Measurements from ENCODE around the gene IFT88. TPM values are rescaled to one million over a fixed set of nuclear protein-coding genes. Genes with fewer than 3 reads are reported as not detected.
A peak's percentile ranks its signal among the peaks of the same experiment; 100 is the strongest.

The IFT88 gene
- total RNA-seq, 1 donor from 2014 or later: 13.6 TPM

- Histone ChIP-seq H3K27me3 (peaks cover 11% of the 10 kb centered on the region), H3K27ac (no peak overlapping the region), H3K36me3 (no peaks in the 10 kb centered on the region), H3K4me1 (peaks cover 10% of the 10 kb centered on the region), H3K4me3 (no peak overlapping the region), H3K9me3 (no peaks in the 10 kb centered on the region)
- ATAC-seq (no peak), DNase-seq (no peak)
- TF ChIP-seq, protein P1, sequence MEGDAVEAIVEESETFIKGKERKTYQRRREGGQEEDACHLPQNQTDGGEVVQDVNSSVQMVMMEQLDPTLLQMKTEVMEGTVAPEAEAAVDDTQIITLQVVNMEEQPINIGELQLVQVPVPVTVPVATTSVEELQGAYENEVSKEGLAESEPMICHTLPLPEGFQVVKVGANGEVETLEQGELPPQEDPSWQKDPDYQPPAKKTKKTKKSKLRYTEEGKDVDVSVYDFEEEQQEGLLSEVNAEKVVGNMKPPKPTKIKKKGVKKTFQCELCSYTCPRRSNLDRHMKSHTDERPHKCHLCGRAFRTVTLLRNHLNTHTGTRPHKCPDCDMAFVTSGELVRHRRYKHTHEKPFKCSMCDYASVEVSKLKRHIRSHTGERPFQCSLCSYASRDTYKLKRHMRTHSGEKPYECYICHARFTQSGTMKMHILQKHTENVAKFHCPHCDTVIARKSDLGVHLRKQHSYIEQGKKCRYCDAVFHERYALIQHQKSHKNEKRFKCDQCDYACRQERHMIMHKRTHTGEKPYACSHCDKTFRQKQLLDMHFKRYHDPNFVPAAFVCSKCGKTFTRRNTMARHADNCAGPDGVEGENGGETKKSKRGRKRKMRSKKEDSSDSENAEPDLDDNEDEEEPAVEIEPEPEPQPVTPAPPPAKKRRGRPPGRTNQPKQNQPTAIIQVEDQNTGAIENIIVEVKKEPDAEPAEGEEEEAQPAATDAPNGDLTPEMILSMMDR (IDR thresholded peaks at IDR 0.05): no peak
- intact Hi-C loops (cut with DNase I): no loop called here
Observed at GRCh38 chr13:20718958-20719566, 152.1 kb downstream of the IFT88 start.

GRCh38 chr13:20719783-20720182 lies 152.8 kb downstream of the IFT88 start:
- no peak for DNase-seq
- Histone ChIP-seq H3K27me3 (peaks cover 11% of the 10 kb centered on the region), H3K36me3 (no peaks in the 10 kb centered on the region), H3K27ac (no peak overlapping the region), H3K9me3 (no peaks in the 10 kb centered on the region), H3K4me1 (peaks cover 10% of the 10 kb centered on the region), H3K4me3 (no peak overlapping the region)
- intact Hi-C loops (cut with DNase I): no loop called here
- TF ChIP-seq, protein P1 (IDR thresholded peaks at IDR 0.05): no peak
- no peak for ATAC-seq

DNA sequence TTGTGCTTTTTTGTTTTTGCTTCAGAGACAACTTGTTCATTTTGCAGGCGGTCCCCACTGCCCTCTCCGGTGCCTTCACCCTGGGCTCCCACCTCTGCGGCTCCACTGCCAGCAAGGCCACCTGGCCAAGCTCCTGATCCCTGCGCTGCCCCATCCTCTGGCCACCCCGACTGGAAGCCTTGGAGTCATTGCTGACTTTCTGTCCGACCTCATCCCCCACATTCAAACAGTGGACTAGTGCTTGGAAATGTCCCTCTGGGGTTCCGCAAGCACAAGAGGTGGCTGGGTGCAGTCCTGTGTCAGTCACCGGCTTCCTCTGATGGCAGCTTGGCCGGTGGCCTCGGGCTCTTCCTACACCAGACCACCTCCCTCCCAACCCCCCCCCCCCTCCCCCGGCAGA lies 153.5 kb downstream of the IFT88 start:
- Histone ChIP-seq H3K4me3 (no peak overlapping the region), H3K27me3 (peaks cover 11% of the 10 kb centered on the region), H3K9me3 (no peaks in the 10 kb centered on the region), H3K27ac (no peak overlapping the region), H3K36me3 (no peaks in the 10 kb centered on the region), H3K4me1 (peaks cover 10% of the 10 kb centered on the region)
- ATAC-seq (no peak), DNase-seq (no peak)
- intact Hi-C loops (cut with DNase I): no loop called here
- TF ChIP-seq, protein P1 (IDR thresholded peaks at IDR 0.05): no peak

DNA sequence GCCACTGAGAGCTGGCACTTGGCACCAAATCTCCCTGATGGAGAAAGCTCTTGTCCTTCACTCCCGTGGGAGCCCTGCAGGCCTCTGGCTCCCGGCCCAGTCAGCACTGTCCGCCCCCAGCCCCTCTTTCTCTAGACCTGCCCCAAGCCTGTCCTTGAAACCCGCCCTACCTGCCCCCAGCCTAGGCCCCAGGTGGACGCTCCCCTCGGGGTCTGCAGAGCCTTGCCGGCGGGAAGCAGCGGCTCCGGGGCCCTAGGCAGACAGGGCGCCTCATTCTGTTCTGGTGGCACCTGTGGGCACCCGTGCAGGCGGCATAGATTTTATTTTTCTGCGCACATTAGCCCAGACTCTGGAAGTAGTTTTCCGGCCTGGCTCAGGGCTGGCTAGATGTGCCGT lies 154.1 kb downstream of the IFT88 start:
- Histone ChIP-seq H3K4me1 (peaks cover 10% of the 10 kb centered on the region), H3K27ac (no peak overlapping the region), H3K9me3 (no peaks in the 10 kb centered on the region), H3K4me3 (peak overlapping the region; percentile 47), H3K36me3 (no peaks in the 10 kb centered on the region), H3K27me3 (peaks cover 11% of the 10 kb centered on the region)
- TF ChIP-seq, protein P1 (IDR thresholded peaks at IDR 0.05): no peak
- intact Hi-C loops (cut with DNase I): no loop called here
- DNase-seq: no peak
- ATAC-seq: no peak

DNA sequence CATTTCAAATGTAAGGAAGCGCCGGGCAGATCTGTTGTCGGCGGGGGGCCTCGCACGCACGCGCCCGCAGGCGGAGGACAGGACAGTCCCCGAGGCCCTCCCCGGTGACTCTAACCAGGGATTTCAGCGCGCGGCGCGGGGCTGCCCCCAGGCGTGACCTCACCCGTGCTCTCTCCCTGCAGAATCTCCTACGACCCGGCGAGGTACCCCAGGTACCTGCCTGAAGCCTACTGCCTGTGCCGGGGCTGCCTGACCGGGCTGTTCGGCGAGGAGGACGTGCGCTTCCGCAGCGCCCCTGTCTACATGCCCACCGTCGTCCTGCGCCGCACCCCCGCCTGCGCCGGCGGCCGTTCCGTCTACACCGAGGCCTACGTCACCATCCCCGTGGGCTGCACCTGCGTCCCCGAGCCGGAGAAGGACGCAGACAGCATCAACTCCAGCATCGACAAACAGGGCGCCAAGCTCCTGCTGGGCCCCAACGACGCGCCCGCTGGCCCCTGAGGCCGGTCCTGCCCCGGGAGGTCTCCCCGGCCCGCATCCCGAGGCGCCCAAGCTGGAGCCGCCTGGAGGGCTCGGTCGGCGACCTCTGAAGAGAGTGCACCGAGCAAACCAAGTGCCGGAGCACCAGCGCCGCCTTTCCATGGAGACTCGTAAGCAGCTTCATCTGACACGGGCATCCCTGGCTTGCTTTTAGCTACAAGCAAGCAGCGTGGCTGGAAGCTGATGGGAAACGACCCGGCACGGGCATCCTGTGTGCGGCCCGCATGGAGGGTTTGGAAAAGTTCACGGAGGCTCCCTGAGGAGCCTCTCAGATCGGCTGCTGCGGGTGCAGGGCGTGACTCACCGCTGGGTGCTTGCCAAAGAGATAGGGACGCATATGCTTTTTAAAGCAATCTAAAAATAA lies 154.7 kb downstream of the IFT88 start:
- DNase-seq: peak; percentile 73
- intact Hi-C loops (cut with DNase I): no loop called here

More for the DNA sequence above, 154.7 kb downstream of the IFT88 start:
- Histone ChIP-seq H3K27ac (no peak overlapping the region), H3K36me3 (no peaks in the 10 kb centered on the region), H3K4me1 (peaks cover 10% of the 10 kb centered on the region), H3K4me3 (peak overlapping the region; percentile 47), H3K27me3 (peaks cover 11% of the 10 kb centered on the region), H3K9me3 (no peaks in the 10 kb centered on the region)
- TF ChIP-seq, protein P1 (IDR thresholded peaks at IDR 0.05): no peak
- peak; percentile 61 for ATAC-seq
